HFFc6 (cell line): ENCODE data around the gene MCC. TPM values are rescaled to one million over a fixed set of nuclear protein-coding genes. Genes with fewer than 3 reads are reported as not detected.
A peak's percentile ranks its signal among the peaks of the same experiment; 100 is the strongest.
"Not testable (repeated sequence)": the region's sequence is repeated elsewhere in the genome, so short reads cannot be mapped to it uniquely, and the experiment has no call there.

ENCODE experiments used
- DNase-seq: peaks from one replicate; pipeline ENCODE4 v3.0.0-alpha.2; 2018
- H3K27ac Mint-ChIP-seq: 2 replicates; pipeline ENCODE4 v1.8.0; 2020; ENCODE audit warnings: mild to moderate bottlenecking, mixed read lengths
- H3K27me3 Mint-ChIP-seq: 2 replicates; pipeline ENCODE4 v1.8.0; 2021; ENCODE audit warnings: mild to moderate bottlenecking, moderate library complexity, mixed read lengths; ENCODE audit not compliant: insufficient read depth
- H3K36me3 Mint-ChIP-seq: 2 replicates; pipeline ENCODE4 v1.8.0; 2021; ENCODE audit warnings: low read depth, mixed read lengths
- H3K4me1 Mint-ChIP-seq: 2 replicates; pipeline ENCODE4 v1.8.0; 2020; ENCODE audit warnings: low read depth, mixed read lengths
- H3K4me3 Mint-ChIP-seq: 2 replicates; pipeline ENCODE4 v1.8.0; 2020; ENCODE audit warnings: mild to moderate bottlenecking, moderate library complexity, mixed read lengths
- H3K9me3 Mint-ChIP-seq: 2 replicates; pipeline ENCODE4 v1.8.0; 2020; ENCODE audit warnings: mild to moderate bottlenecking, mixed read lengths
- CTCF ChIP-seq: fragments of 200-600 bp; sonication (generic); IDR thresholded peaks from 2 replicates; pipeline ENCODE4 v1.5.0; 2021; ENCODE audit warnings: antibody characterized with exemption, mild to moderate bottlenecking
- total RNA-seq, 6 experiments: library from RNA; stranded (reverse); fragmentation: NEBNext Ultra II Directional; extraction: Animal tissue kit (Norgen Biotek cat#: 25700); gene quantifications; 2 replicates in 1 of 6; 3 replicates in 5 of 6; pipeline ENCODE4 v1.2.3, GENCODE V29; 2021

Gene MCC
- total RNA-seq, 6 experiments from 2014 or later = 2.5 to 4.9 (median 3.0) TPM

- H3K36me3 Mint-ChIP-seq = no peaks in the 10 kb centered on the region
- H3K9me3 Mint-ChIP-seq = no peaks in the 10 kb centered on the region
- TF ChIP-seq CTCF = no peak
- H3K4me3 Mint-ChIP-seq = no peak overlapping the region
- H3K27me3 Mint-ChIP-seq = no peaks in the 10 kb centered on the region; the same call in 1 of the 2 replicates
- no peak overlapping the region for H3K27ac Mint-ChIP-seq
- no peak for DNase-seq
- H3K4me1 Mint-ChIP-seq = peaks cover 18% of the 10 kb centered on the region
These were observed 403.7 kb downstream of the MCC start for GRCh38 chr5:113084402-113085083.

GRCh38 chr5:113083481-113083880, 404.8 kb downstream of the MCC start:
- 0 out of 2 replicates have a peak, but pooled peaks cover 4% of the 10 kb centered on the region for H3K9me3 Mint-ChIP-seq
- H3K27me3 Mint-ChIP-seq = no peaks in the 10 kb centered on the region; the same call in 1 of the 2 replicates
- no peak for DNase-seq
- H3K27ac Mint-ChIP-seq = no peak overlapping the region
- no peak for TF ChIP-seq CTCF
- H3K4me1 Mint-ChIP-seq = peaks cover 18% of the 10 kb centered on the region
- H3K4me3 Mint-ChIP-seq = no peak overlapping the region
- no peaks in the 10 kb centered on the region; the same call in 1 of the 2 replicates for H3K36me3 Mint-ChIP-seq

- H3K27ac Mint-ChIP-seq = peak overlapping the region; percentile 89
- H3K27me3 Mint-ChIP-seq = no peaks in the 10 kb centered on the region; the same call in 1 of the 2 replicates
- no peak for TF ChIP-seq CTCF
- H3K4me1 Mint-ChIP-seq = peaks cover 18% of the 10 kb centered on the region
- H3K4me3 Mint-ChIP-seq = no peak overlapping the region
- peaks cover 3% of the 10 kb centered on the region; the same call in 1 of the 2 replicates for H3K36me3 Mint-ChIP-seq
- H3K9me3 Mint-ChIP-seq = peaks cover 5% of the 10 kb centered on the region; the same call in 1 of the 2 replicates
- DNase-seq = no peak
These were observed 405.7 kb downstream of the MCC start for GRCh38 chr5:113082547-113082905.

GRCh38 chr5:113081881-113082546, 406.2 kb downstream of the MCC start:
- H3K4me1 Mint-ChIP-seq = peaks cover 18% of the 10 kb centered on the region
- peaks cover 5% of the 10 kb centered on the region; the same call in 1 of the 2 replicates for H3K36me3 Mint-ChIP-seq
- peak; percentile 91 for DNase-seq
- H3K4me3 Mint-ChIP-seq = peak overlapping the region; percentile 66
- no peaks in the 10 kb centered on the region; the same call in 1 of the 2 replicates for H3K27me3 Mint-ChIP-seq
- H3K27ac Mint-ChIP-seq = peak overlapping the region; percentile 89
- TF ChIP-seq CTCF = no peak
- peaks cover 8% of the 10 kb centered on the region; the same call in 1 of the 2 replicates for H3K9me3 Mint-ChIP-seq

- peak overlapping the region; percentile 89 for H3K27ac Mint-ChIP-seq
- no peak for TF ChIP-seq CTCF
- peak overlapping the region; percentile 66 for H3K4me3 Mint-ChIP-seq
- H3K9me3 Mint-ChIP-seq = peaks cover 14% of the 10 kb centered on the region
- H3K36me3 Mint-ChIP-seq = peaks cover 5% of the 10 kb centered on the region; the same call in 1 of the 2 replicates
- DNase-seq = no peak
- peaks cover under 1% of the 10 kb centered on the region for H3K27me3 Mint-ChIP-seq
- H3K4me1 Mint-ChIP-seq = peaks cover 18% of the 10 kb centered on the region
These were observed 407.0 kb downstream of the MCC start for GRCh38 chr5:113081091-113081839.

- not testable (repeated sequence) for H3K4me3 Mint-ChIP-seq, H3K27ac Mint-ChIP-seq, DNase-seq, H3K27me3 Mint-ChIP-seq, H3K4me1 Mint-ChIP-seq
- peaks cover 26% of the 10 kb centered on the region for H3K9me3 Mint-ChIP-seq
- peaks cover 10% of the 10 kb centered on the region; the same call in 1 of the 2 replicates for H3K36me3 Mint-ChIP-seq
These were observed 411.6 kb downstream of the MCC start for GRCh38 chr5:113076649-113077048.
